ENCODE data around the gene CCDC107.

CCDC107 gene

DNA sequence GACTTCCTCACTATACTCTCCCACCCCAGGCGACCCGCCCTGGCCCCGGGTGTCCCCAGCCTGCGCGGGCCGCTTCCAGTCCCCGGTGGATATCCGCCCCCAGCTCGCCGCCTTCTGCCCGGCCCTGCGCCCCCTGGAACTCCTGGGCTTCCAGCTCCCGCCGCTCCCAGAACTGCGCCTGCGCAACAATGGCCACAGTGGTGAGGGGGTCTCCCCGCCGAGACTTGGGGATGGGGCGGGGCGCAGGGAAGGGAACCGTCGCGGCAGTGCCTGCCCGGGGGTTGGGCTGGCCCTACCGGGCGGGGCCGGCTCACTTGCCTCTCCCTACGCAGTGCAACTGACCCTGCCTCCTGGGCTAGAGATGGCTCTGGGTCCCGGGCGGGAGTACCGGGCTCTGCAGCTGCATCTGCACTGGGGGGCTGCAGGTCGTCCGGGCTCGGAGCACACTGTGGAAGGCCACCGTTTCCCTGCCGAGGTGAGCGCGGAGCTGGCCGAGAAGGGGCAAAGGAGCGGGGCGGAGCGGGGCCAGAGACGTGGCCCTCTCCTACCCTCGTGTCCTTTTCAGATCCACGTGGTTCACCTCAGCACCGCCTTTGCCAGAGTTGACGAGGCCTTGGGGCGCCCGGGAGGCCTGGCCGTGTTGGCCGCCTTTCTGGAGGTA, 17.8 kb downstream of the CCDC107 start:
- no peaks in the 10 kb centered on the region for H3K9me3 ChIP-seq (ENCODE audit: insufficient read depth, low read depth, low read length)
- 6% methylated on average over 51 of the region's 51 CpGs for WGBS
- peak overlapping the region; percentile 52; the same call in 1 of the 2 replicates for H3K27ac ChIP-seq (ENCODE audit: low read depth, low read length)
- H3K4me1 ChIP-seq (ENCODE audit: insufficient read depth, low read length) = no peaks in the 10 kb centered on the region
- H3K27me3 ChIP-seq (ENCODE audit: insufficient read depth, low read length) = peaks cover 15% of the 10 kb centered on the region
- H3K9ac ChIP-seq (ENCODE audit: low read depth, low read length) = peak overlapping the region; percentile 71
- peak overlapping the region; percentile 57 for H3K4me3 ChIP-seq (ENCODE audit: low read length)
- no peaks in the 10 kb centered on the region for H3K36me3 ChIP-seq (ENCODE audit: insufficient read depth, low read length)

- no peaks in the 10 kb centered on the region for H3K9me3 ChIP-seq (ENCODE audit: insufficient read depth, low read depth, low read length)
- no peaks in the 10 kb centered on the region; the same call in 1 of the 2 replicates for H3K4me1 ChIP-seq (ENCODE audit: insufficient read depth, low read length)
- H3K36me3 ChIP-seq (ENCODE audit: insufficient read depth, low read length) = peaks cover 27% of the 10 kb centered on the region
- 93% methylated on average over 5 of the region's 5 CpGs for WGBS
- no peak overlapping the region for H3K9ac ChIP-seq (ENCODE audit: low read depth, low read length)
- peaks cover 11% of the 10 kb centered on the region for H3K27me3 ChIP-seq (ENCODE audit: insufficient read depth, low read length)
- no peak overlapping the region for H3K4me3 ChIP-seq (ENCODE audit: low read length)
- H3K27ac ChIP-seq (ENCODE audit: low read depth, low read length) = no peak overlapping the region
Observed at GRCh38 chr9:35679091-35679490, 21.0 kb downstream of the CCDC107 start.

DNA sequence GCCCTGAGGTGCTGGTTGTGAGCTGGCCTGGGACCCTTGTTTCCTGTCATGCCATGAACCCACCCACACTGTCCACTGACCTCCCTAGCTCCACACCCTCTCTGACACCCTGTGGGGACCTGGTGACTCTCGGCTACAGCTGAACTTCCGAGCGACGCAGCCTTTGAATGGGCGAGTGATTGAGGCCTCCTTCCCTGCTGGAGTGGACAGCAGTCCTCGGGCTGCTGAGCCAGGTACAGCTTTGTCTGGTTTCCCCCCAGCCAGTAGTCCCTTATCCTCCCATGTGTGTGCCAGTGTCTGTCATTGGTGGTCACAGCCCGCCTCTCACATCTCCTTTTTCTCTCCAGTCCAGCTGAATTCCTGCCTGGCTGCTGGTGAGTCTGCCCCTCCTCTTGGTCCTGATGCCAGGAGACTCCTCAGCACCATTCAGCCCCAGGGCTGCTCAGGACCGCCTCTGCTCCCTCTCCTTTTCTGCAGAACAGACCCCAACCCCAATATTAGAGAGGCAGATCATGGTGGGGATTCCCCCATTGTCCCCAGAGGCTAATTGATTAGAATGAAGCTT, 21.8 kb downstream of the CCDC107 start:
- H3K4me3 ChIP-seq (ENCODE audit: low read length) = no peak overlapping the region

DNA sequence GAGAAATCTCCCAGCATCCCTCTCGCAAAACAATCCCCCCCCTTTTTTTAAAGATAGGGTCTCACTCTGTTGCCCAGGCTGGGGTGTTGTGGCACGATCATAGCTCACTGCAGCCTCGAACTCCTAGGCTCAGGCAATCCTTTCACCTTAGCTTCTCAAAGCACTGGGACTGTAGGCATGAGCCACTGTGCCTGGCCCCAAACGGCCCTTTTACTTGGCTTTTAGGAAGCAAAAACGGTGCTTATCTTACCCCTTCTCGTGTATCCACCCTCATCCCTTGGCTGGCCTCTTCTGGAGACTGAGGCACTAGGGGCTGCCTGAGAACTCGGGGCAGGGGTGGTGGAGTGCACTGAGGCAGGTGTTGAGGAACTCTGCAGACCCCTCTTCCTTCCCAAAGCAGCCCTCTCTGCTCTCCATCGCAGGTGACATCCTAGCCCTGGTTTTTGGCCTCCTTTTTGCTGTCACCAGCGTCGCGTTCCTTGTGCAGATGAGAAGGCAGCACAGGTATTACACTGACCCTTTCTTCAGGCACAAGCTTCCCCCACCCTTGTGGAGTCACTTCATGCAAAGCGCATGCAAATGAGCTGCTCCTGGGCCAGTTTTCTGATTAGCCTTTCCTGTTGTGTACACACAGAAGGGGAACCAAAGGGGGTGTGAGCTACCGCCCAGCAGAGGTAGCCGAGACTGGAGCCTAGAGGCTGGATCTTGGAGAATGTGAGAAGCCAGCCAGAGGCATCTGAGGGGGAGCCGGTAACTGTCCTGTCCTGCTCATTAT, 22.4 kb downstream of the CCDC107 start:
- 48% methylated on average over 14 of the region's 15 CpGs for WGBS
- Histone ChIP-seq H3K27me3 (ENCODE audit: insufficient read depth, low read length) (peaks cover 5% of the 10 kb centered on the region; the same call in 1 of the 2 replicates), H3K9me3 (ENCODE audit: insufficient read depth, low read depth, low read length) (no peaks in the 10 kb centered on the region), H3K36me3 (ENCODE audit: insufficient read depth, low read length) (peaks cover 41% of the 10 kb centered on the region), H3K9ac (ENCODE audit: low read depth, low read length) (no peak overlapping the region), H3K4me1 (ENCODE audit: insufficient read depth, low read length) (no peaks in the 10 kb centered on the region; the same call in 1 of the 2 replicates), H3K27ac (ENCODE audit: low read depth, low read length) (peak overlapping the region; percentile 24; the same call in 1 of the 2 replicates), H3K4me3 (ENCODE audit: low read length) (no peak overlapping the region)

More for the DNA sequence above, 21.8 kb downstream of the CCDC107 start:
- no peak overlapping the region for H3K9ac ChIP-seq (ENCODE audit: low read depth, low read length)
- peaks cover 5% of the 10 kb centered on the region; the same call in 1 of the 2 replicates for H3K27me3 ChIP-seq (ENCODE audit: insufficient read depth, low read length)
- H3K27ac ChIP-seq (ENCODE audit: low read depth, low read length) = no peak overlapping the region
- WGBS = 87% methylated on average over 8 of the region's 8 CpGs
- no peaks in the 10 kb centered on the region for H3K9me3 ChIP-seq (ENCODE audit: insufficient read depth, low read depth, low read length)
- no peaks in the 10 kb centered on the region; the same call in 1 of the 2 replicates for H3K4me1 ChIP-seq (ENCODE audit: insufficient read depth, low read length)
- H3K36me3 ChIP-seq (ENCODE audit: insufficient read depth, low read length) = peaks cover 35% of the 10 kb centered on the region

DNA sequence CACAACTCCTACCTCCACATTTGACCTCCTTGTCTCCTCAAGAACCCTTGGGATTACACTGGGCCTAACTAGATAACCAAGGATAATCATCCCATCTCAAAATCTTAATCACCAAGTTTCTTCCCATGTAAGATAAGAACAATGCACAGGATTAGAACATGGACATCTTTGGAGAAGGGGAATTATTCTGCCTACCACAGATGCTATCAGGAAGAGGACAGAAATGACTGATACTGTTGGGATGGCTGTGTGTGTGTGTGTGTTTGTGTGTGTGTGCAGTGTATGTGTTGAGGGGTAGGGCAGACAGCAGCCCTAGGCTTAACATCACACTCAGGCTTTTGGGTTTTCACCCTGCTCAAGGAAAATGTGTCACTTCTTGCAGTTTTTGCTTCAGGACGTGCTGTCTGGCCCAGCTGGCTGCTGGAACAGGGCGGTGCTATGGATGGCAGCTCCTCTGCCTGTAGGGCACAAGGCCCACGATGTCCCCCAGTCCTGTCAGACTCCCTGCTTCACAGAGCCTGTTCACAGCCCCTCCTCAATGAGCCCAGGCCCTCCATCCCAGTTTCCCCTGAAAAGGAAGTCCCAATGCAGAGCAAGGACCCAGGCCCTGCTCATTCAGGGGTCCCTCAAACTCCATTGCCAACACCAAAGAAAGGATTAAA, 23.4 kb downstream of the CCDC107 start:
- Histone ChIP-seq H3K4me1 (ENCODE audit: insufficient read depth, low read length) (no peaks in the 10 kb centered on the region; the same call in 1 of the 2 replicates), H3K9ac (ENCODE audit: low read depth, low read length) (no peak overlapping the region), H3K4me3 (ENCODE audit: low read length) (no peak overlapping the region), H3K36me3 (ENCODE audit: insufficient read depth, low read length) (peaks cover 49% of the 10 kb centered on the region), H3K27me3 (ENCODE audit: insufficient read depth, low read length) (peaks cover 1% of the 10 kb centered on the region; the same call in 1 of the 2 replicates), H3K9me3 (ENCODE audit: insufficient read depth, low read depth, low read length) (no peaks in the 10 kb centered on the region), H3K27ac (ENCODE audit: low read depth, low read length) (peak overlapping the region; percentile 54; the same call in 1 of the 2 replicates)
- 78% methylated on average over 3 of the region's 3 CpGs for WGBS

DNA sequence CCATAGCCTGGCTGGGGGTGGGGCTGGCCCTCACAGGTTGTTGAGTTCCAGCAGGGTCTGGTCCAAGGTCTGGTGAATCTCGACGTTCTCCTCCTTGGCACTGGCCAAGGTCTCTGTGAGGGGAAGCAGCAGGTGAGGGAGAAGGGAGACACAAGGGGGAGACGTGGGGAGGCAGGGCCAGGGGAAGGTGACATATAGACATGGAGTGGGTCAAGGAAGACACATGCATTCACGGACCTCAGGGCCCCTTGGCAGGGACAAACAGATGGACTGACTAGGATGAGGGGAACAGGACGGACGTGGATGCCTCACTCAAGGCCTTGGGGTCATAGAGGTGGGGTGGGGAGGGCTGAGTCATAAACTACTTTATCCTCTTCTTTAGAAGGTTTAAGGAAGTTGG, 24.0 kb downstream of the CCDC107 start:
- no peaks in the 10 kb centered on the region for H3K27me3 ChIP-seq (ENCODE audit: insufficient read depth, low read length)
- H3K9ac ChIP-seq (ENCODE audit: low read depth, low read length) = no peak overlapping the region
- H3K36me3 ChIP-seq (ENCODE audit: insufficient read depth, low read length) = peaks cover 55% of the 10 kb centered on the region
- H3K4me1 ChIP-seq (ENCODE audit: insufficient read depth, low read length) = no peaks in the 10 kb centered on the region; the same call in 1 of the 2 replicates
- H3K9me3 ChIP-seq (ENCODE audit: insufficient read depth, low read depth, low read length) = no peaks in the 10 kb centered on the region
- WGBS = 96% methylated on average over 6 of the region's 6 CpGs
- H3K4me3 ChIP-seq (ENCODE audit: low read length) = no peak overlapping the region
- no peak overlapping the region; the same call in 1 of the 2 replicates for H3K27ac ChIP-seq (ENCODE audit: low read depth, low read length)

DNA sequence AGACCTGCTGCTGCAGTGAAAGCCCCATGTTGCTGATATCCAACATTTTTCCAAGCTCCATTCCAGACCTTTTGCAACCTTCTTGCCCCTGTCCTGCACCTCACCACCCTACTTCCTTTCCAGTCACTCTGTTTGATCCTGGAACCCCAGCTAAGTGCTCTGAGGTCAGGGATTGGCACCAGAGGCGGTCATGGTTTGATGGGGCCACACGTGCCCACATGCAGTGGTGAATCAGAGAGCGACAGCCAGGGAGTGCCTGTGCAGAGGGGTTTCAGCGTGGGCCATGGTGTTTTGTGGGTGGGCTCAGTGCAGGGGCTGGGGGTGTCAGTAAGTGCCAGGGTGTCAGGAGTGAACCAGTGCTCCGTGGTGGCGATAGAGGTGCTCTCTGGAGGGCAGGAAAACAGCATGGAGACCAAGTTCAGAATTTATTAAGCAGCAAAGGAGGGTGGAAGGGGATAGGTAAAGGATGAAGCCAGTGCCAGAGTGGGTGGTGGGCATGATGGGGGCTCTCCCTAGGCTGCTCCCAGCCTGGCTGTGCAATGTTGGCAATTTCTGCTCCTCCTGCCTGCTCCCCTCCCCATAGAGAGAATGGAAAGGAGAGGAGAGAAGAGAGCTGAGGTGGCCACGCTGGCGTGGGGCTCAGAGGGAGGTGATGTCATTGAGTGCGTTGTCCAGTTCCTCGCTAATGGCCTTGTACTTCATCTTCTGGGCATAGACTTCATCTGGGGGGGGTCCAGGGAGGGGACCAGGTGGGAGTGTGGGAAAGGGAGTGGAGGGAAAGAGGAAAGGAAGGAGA, 24.6 kb downstream of the CCDC107 start:
- WGBS = 94% methylated on average over 10 of the region's 10 CpGs
- H3K27ac ChIP-seq (ENCODE audit: low read depth, low read length) = no peak overlapping the region
- H3K9ac ChIP-seq (ENCODE audit: low read depth, low read length) = no peak overlapping the region
- H3K4me3 ChIP-seq (ENCODE audit: low read length) = no peak overlapping the region
- no peaks in the 10 kb centered on the region for H3K27me3 ChIP-seq (ENCODE audit: insufficient read depth, low read length)
- H3K36me3 ChIP-seq (ENCODE audit: insufficient read depth, low read length) = peaks cover 60% of the 10 kb centered on the region
- H3K9me3 ChIP-seq (ENCODE audit: insufficient read depth, low read depth, low read length) = no peaks in the 10 kb centered on the region
- no peaks in the 10 kb centered on the region; the same call in 1 of the 2 replicates for H3K4me1 ChIP-seq (ENCODE audit: insufficient read depth, low read length)

- no peak overlapping the region for H3K4me3 ChIP-seq (ENCODE audit: low read length)
- H3K36me3 ChIP-seq (ENCODE audit: insufficient read depth, low read length) = peaks cover 65% of the 10 kb centered on the region
- no peaks in the 10 kb centered on the region for H3K27me3 ChIP-seq (ENCODE audit: insufficient read depth, low read length)
- H3K27ac ChIP-seq (ENCODE audit: low read depth, low read length) = no peak overlapping the region
- H3K9me3 ChIP-seq (ENCODE audit: insufficient read depth, low read depth, low read length) = no peaks in the 10 kb centered on the region
- 95% methylated on average over 2 of the region's 2 CpGs for WGBS
- H3K4me1 ChIP-seq (ENCODE audit: insufficient read depth, low read length) = peaks cover 3% of the 10 kb centered on the region
- no peak overlapping the region for H3K9ac ChIP-seq (ENCODE audit: low read depth, low read length)
Observed at GRCh38 chr9:35683323-35683722, 25.2 kb downstream of the CCDC107 start.

- no peak overlapping the region for H3K9ac ChIP-seq (ENCODE audit: low read depth, low read length)
- peaks cover 66% of the 10 kb centered on the region for H3K36me3 ChIP-seq (ENCODE audit: insufficient read depth, low read length)
- H3K4me1 ChIP-seq (ENCODE audit: insufficient read depth, low read length) = peaks cover 9% of the 10 kb centered on the region
- no peaks in the 10 kb centered on the region for H3K9me3 ChIP-seq (ENCODE audit: insufficient read depth, low read depth, low read length)
- H3K27me3 ChIP-seq (ENCODE audit: insufficient read depth, low read length) = no peaks in the 10 kb centered on the region
- H3K27ac ChIP-seq (ENCODE audit: low read depth, low read length) = no peak overlapping the region
- H3K4me3 ChIP-seq (ENCODE audit: low read length) = no peak overlapping the region
- 94% methylated on average over 10 of the region's 10 CpGs for WGBS
Observed at GRCh38 chr9:35684921-35685320, 26.8 kb downstream of the CCDC107 start.

- no peak overlapping the region for H3K4me3 ChIP-seq (ENCODE audit: low read length)
- 96% methylated on average over 13 of the region's 13 CpGs for WGBS
- no peak overlapping the region for H3K27ac ChIP-seq (ENCODE audit: low read depth, low read length)
- H3K9ac ChIP-seq (ENCODE audit: low read depth, low read length) = no peak overlapping the region
- H3K27me3 ChIP-seq (ENCODE audit: insufficient read depth, low read length) = no peaks in the 10 kb centered on the region
- H3K9me3 ChIP-seq (ENCODE audit: insufficient read depth, low read depth, low read length) = no peaks in the 10 kb centered on the region
- H3K36me3 ChIP-seq (ENCODE audit: insufficient read depth, low read length) = peaks cover 66% of the 10 kb centered on the region
- peaks cover 9% of the 10 kb centered on the region for H3K4me1 ChIP-seq (ENCODE audit: insufficient read depth, low read length)
Observed at GRCh38 chr9:35685506-35685905, 27.4 kb downstream of the CCDC107 start.
